ENCODE data around the gene AJM1.
"Not testable (repeated sequence)": the region's sequence is repeated elsewhere in the genome, so short reads cannot be mapped to it uniquely, and the experiment has no call there.

The AJM1 gene

GRCh38 chr9:136881691-136882108 lies 39.4 kb downstream of the AJM1 start:
- DNase-seq = no peak

- DNase-seq = no peak
Observed at GRCh38 chr9:136882109-136882946, 40.0 kb downstream of the AJM1 start.

- DNase-seq = not testable (repeated sequence)
Observed at GRCh38 chr9:136882947-136883283, 40.6 kb downstream of the AJM1 start.

GRCh38 chr9:136883670-136884069 lies 41.4 kb downstream of the AJM1 start:
- DNase-seq = not testable (repeated sequence)

GRCh38 chr9:136885950-136886578 lies 43.8 kb downstream of the AJM1 start, which contains the start of gene TRAF2:
TSS of gene TRAF2 (plus strand) at chr9:136886516. CDS start at chr9:136898741, 12,225 bp downstream.
- peak; percentile 99 for DNase-seq

- DNase-seq = no peak
Observed at GRCh38 chr9:136886610-136887597, 44.6 kb downstream of the AJM1 start.

- no peak for DNase-seq
Observed at GRCh38 chr9:136888454-136888853, 46.2 kb downstream of the AJM1 start.

- DNase-seq = no peak
Observed at GRCh38 chr9:136889858-136890257, 47.6 kb downstream of the AJM1 start.

- no peak for DNase-seq
Observed at GRCh38 chr9:136890661-136891060, 48.4 kb downstream of the AJM1 start.
